Measurements from ENCODE around the gene HDAC10. TPM values are rescaled to one million over a fixed set of nuclear protein-coding genes. Genes with fewer than 3 reads are reported as not detected.

The HDAC10 gene
- total RNA-seq, 1 experiment from 2014 or later, result 45.0 TPM

DNA sequence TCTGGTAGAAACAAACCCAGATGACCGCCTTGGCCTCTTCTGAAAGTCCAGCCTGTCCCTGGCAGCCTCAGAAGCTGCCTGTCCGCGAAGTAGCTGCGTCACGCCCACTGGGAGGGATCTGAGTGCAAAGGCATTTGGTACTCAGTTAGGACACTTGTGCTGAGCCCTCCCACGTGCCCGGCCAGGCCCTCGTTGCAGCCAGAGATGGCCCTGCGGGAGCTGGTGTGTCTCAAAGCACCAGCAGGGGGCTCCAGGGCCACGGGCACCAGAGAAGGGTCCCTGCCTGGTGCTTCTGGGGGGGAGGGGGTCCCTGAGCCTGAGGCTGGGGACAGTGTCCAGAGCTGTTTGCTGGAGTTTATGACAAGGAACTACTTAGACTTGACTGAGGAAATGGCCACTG, 44.5 kb downstream of the HDAC10 start:
- TF ChIP-seq, protein P1, sequence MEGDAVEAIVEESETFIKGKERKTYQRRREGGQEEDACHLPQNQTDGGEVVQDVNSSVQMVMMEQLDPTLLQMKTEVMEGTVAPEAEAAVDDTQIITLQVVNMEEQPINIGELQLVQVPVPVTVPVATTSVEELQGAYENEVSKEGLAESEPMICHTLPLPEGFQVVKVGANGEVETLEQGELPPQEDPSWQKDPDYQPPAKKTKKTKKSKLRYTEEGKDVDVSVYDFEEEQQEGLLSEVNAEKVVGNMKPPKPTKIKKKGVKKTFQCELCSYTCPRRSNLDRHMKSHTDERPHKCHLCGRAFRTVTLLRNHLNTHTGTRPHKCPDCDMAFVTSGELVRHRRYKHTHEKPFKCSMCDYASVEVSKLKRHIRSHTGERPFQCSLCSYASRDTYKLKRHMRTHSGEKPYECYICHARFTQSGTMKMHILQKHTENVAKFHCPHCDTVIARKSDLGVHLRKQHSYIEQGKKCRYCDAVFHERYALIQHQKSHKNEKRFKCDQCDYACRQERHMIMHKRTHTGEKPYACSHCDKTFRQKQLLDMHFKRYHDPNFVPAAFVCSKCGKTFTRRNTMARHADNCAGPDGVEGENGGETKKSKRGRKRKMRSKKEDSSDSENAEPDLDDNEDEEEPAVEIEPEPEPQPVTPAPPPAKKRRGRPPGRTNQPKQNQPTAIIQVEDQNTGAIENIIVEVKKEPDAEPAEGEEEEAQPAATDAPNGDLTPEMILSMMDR (conservative IDR thresholded peaks at IDR 0.05), result peak; percentile 71
- no peaks in the 10 kb centered on the region; the same call in 1 of the 2 replicates for H3K79me2 ChIP-seq (ENCODE audit: insufficient read depth, low read length)
- H3K4me3 Mint-ChIP-seq, result no peak overlapping the region

More for the DNA sequence above, 44.5 kb downstream of the HDAC10 start:
- H3K4ac ChIP-seq (ENCODE audit: low read depth, low read length), result no peak overlapping the region
- H2BK120ac ChIP-seq (ENCODE audit: low read depth, low read length, poor library complexity, severe bottlenecking), result no peak overlapping the region
- peaks cover 3% of the 10 kb centered on the region for H4K20me1 ChIP-seq (ENCODE audit: control insufficient read depth, insufficient read depth, insufficient read length)
- Mint-ChIP-seq H3K27me3 (ENCODE audit: low read depth) (no peaks in the 10 kb centered on the region), H3K4me1 (peaks cover 8 to 12% of the 10 kb centered on the region in 2 experiments), H3K36me3 (ENCODE audit: insufficient read depth in 1 of 3, low read depth in 3 of 3) (peaks cover 26 to 60% (median 56%) of the 10 kb centered on the region in 3 experiments), H3K27ac (peak overlapping the region in 2 of 3 experiments; percentile 40 to 59; a peak in 1 of 7 replicates), H3K9me3 (peaks cover 5 to 6% of the 10 kb centered on the region in 2 experiments; a peak in 3 of 5 replicates)
- H3K14ac ChIP-seq (ENCODE audit: insufficient read depth, low read length), result no peak overlapping the region
- no peaks in the 10 kb centered on the region for H3K4me1 ChIP-seq (ENCODE audit: insufficient read depth, low read length)
- no peak overlapping the region for H2BK15ac ChIP-seq (ENCODE audit: low read depth, low read length)
- WGBS (ENCODE audit: extremely low coverage, insufficient read length, low lambda C conversion rate), result no CpG with 5 or more reads among the region's 10 CpGs
- H3K27ac ChIP-seq (ENCODE audit: insufficient read length, low read depth, low read length), result no peak overlapping the region
- H3K79me1 ChIP-seq (ENCODE audit: insufficient read depth, low read depth, low read length, poor library complexity, severe bottlenecking), result no peaks in the 10 kb centered on the region
- no peak overlapping the region for H2AFZ ChIP-seq (ENCODE audit: low read length)
- H3K9ac ChIP-seq (ENCODE audit: extremely low read depth, insufficient read length, low read length), result no peak overlapping the region
- no peak overlapping the region for H4K8ac ChIP-seq (replicated peaks; ENCODE audit: insufficient read length, low read depth, low read length)
- no peak overlapping the region for H3K23ac ChIP-seq (ENCODE audit: insufficient read length, low read depth, low read length)
- H2BK5ac ChIP-seq (ENCODE audit: insufficient read length, low read length), result no peak overlapping the region
- H4K91ac ChIP-seq (ENCODE audit: insufficient read length, low read depth, low read length), result no peak overlapping the region
- H3K23me2 ChIP-seq (ENCODE audit: insufficient read length, low read depth, low read length, poor library complexity, severe bottlenecking), result peaks cover 3% of the 10 kb centered on the region
- H3K18ac ChIP-seq (ENCODE audit: insufficient read length, low read depth, low read length), result no peak overlapping the region
- H2BK12ac ChIP-seq (ENCODE audit: insufficient read length, low read depth, low read length), result no peak overlapping the region
- H3K4me2 ChIP-seq (ENCODE audit: insufficient read depth, insufficient read length, low read length), result no peak overlapping the region
- no peak overlapping the region for H3K56ac ChIP-seq (ENCODE audit: insufficient read length, low read depth, low read length)
- H2BK20ac ChIP-seq (ENCODE audit: low read depth, low read length, poor library complexity, severe bottlenecking), result no peak overlapping the region
- H3K9me3 ChIP-seq (ENCODE audit: control insufficient read depth, low read depth, low read length), result no peaks in the 10 kb centered on the region
- H2AK5ac ChIP-seq (ENCODE audit: insufficient read length, low read length), result no peak overlapping the region
- no peak overlapping the region for H3T11ph ChIP-seq (ENCODE audit: low read length)
- H4K5ac ChIP-seq (ENCODE audit: insufficient read length, low read depth, low read length), result no peak overlapping the region
- DNase-seq, result peak; percentile 84
- H3K27me3 ChIP-seq (ENCODE audit: insufficient read depth, low read length), result no peaks in the 10 kb centered on the region

All from H9 (cell line).